SK-N-SH (cell line): ENCODE results near the gene DDT. TPM values are rescaled to one million over a fixed set of nuclear protein-coding genes. Genes with fewer than 3 reads are reported as not detected.

Experiments used
- CTCF ChIA-PET: fragments of 300-600, 350-600 bp; formaldehyde crosslinking; extraction: SDS; loops from one replicate; lab custom pipeline; 2021; lab: Yijun Ruan, JAX
- POLR2A ChIA-PET: fragments of 350-600 bp; sonication (Branson Sonifier 250); formaldehyde crosslinking; extraction: SDS; loops from one replicate; lab custom pipeline; 2020; ENCODE audit warnings: antibody characterized with exemption, inconsistent platforms; lab: Yijun Ruan, JAX
- DNase-seq: peaks from one replicate; pipeline ENCODE4 v3.0.0; 2012
- H2AFZ ChIP-seq: fragments of 200-600 bp; sonication (generic); 2 replicates; pipeline ENCODE4 v1.8.1; 2016; ENCODE audit warnings: antibody characterized with exemption, mild to moderate bottlenecking, low read depth
- H3F3A ChIP-seq: fragments of 200-600 bp; sonication (generic); replicated peaks from 2 replicates; pipeline ENCODE3; 2016; ENCODE audit warnings: antibody characterized with exemption, mild to moderate bottlenecking; ENCODE audit not compliant: insufficient read depth
- H3K27ac ChIP-seq, 2 experiments: fragments of 200-500 bp in 1 of 2; fragments of 200-600 bp in 1 of 2; sonication (Bioruptor generic) in 1 of 2; sonication (generic), shearing (Covaris generic) in 1 of 2; 2 replicates each; pipeline versions ENCODE4 v1.5.1 to v1.6.1; 2014 to 2016; ENCODE audit warnings: low read depth in 2 of 2, inconsistent platforms in 1 of 2, low read length in 1 of 2, mild to moderate bottlenecking in 1 of 2, mixed read lengths in 1 of 2
- H3K27me3 ChIP-seq: fragments of 200-600 bp; sonication (generic), shearing (Covaris generic); 2 replicates; pipeline ENCODE4 v1.6.1; 2016; ENCODE audit warnings: mixed run types; ENCODE audit not compliant: insufficient read depth
- H3K36me3 ChIP-seq, 2 experiments: fragments of 200-500 bp in 1 of 2; fragments of 200-600 bp in 1 of 2; sonication (Bioruptor generic) in 1 of 2; sonication (generic) in 1 of 2; replicated peaks in 1 of 2; 2 replicates each; pipeline versions ENCODE3 to v1.5.1; 2014 to 2016; ENCODE audit warnings: low read length in 1 of 2, mild to moderate bottlenecking in 1 of 2; ENCODE audit not compliant: insufficient read depth in 2 of 2, control insufficient read depth in 1 of 2
- H3K4me1 ChIP-seq, 2 experiments: fragments of 200-500 bp in 1 of 2; fragments of 200-600 bp in 1 of 2; sonication (Bioruptor generic) in 1 of 2; sonication (generic), shearing (Covaris generic) in 1 of 2; 2 replicates each; pipeline versions ENCODE4 v1.5.1 to v1.6.1; 2014 to 2016; ENCODE audit warnings: low read depth in 1 of 2, low read length in 1 of 2, mixed run types in 1 of 2; ENCODE audit not compliant: insufficient read depth in 2 of 2, control insufficient read depth in 1 of 2
- H3K4me2 ChIP-seq: fragments of 200-600 bp; sonication (generic), shearing (Covaris generic); 2 replicates; pipeline ENCODE4 v1.6.1; 2017; ENCODE audit warnings: mixed run types
- H3K4me3 ChIP-seq, 2 experiments: fragments of 200-500 bp in 1 of 2; fragments of 200-600 bp in 1 of 2; sonication (Bioruptor generic) in 1 of 2; sonication (generic), shearing (Covaris generic) in 1 of 2; 2 replicates each; pipeline versions ENCODE4 v1.5.1 to v1.8.1; 2014 to 2016; ENCODE audit warnings: low read depth in 2 of 2, inconsistent platforms in 1 of 2, low read length in 1 of 2, mild to moderate bottlenecking in 1 of 2, mixed read lengths in 1 of 2, moderate library complexity in 1 of 2
- H3K79me2 ChIP-seq: fragments of 200-600 bp; sonication (generic); 2 replicates; pipeline ENCODE4 v1.8.1; 2017; ENCODE audit warnings: mild to moderate bottlenecking; ENCODE audit not compliant: insufficient read depth
- H3K9ac ChIP-seq: fragments of 200-600 bp; sonication (generic); 2 replicates; pipeline ENCODE4 v1.6.1; 2017; ENCODE audit warnings: mixed run types
- H3K9me2 ChIP-seq: fragments of 200-600 bp; sonication (generic); 2 replicates; pipeline ENCODE4 v1.6.1; 2017; ENCODE audit warnings: mixed run types
- H3K9me3 ChIP-seq: fragments of 200-600 bp; sonication (generic); 2 replicates; pipeline ENCODE4 v1.6.1; 2017; ENCODE audit warnings: mixed run types, mild to moderate bottlenecking, moderate library complexity
- H4K20me1 ChIP-seq: fragments of 200-600 bp; sonication (generic); 2 replicates; pipeline ENCODE4 v1.6.1; 2017; ENCODE audit warnings: mild to moderate bottlenecking, mixed run types; ENCODE audit not compliant: insufficient read depth
- CHD2 ChIP-seq: fragments of 150-350 bp; IDR thresholded peaks from 2 replicates; pipeline ENCODE4 v1.6.1; 2018; ENCODE audit warnings: low read length; ENCODE audit not compliant: partially characterized antibody
- ELF1 ChIP-seq: IDR thresholded peaks from 2 replicates; pipeline ENCODE4 v1.4.0; 2012
- EP300 ChIP-seq, 2 experiments: IDR thresholded peaks; 2 replicates each; pipeline versions ENCODE4 v1.4.0 to v1.6.1; 2012; ENCODE audit warnings: borderline replicate concordance in 1 of 2, low read depth in 1 of 2, low read length in 1 of 2
- EZH2phosphoT487 ChIP-seq: fragments of 200-600 bp; sonication (generic); IDR thresholded peaks from 2 replicates; pipeline ENCODE4 v1.6.1; 2017; ENCODE audit warnings: low read depth, mixed run types, mild to moderate bottlenecking, antibody characterized with exemption, moderate library complexity, borderline replicate concordance
- FOSL2 ChIP-seq: IDR thresholded peaks from 2 replicates; pipeline ENCODE4 v1.4.0; 2012; ENCODE audit warnings: low read depth, mild to moderate bottlenecking, moderate library complexity, borderline replicate concordance
- FOXJ3 ChIP-seq: sonication (generic); formaldehyde crosslinking; IDR thresholded peaks from 2 replicates; pipeline ENCODE4 v1.5.1; 2020; ENCODE audit warnings: mild to moderate bottlenecking, missing genetic modification reagents
- GABPA ChIP-seq: IDR thresholded peaks from 2 replicates; pipeline ENCODE4 v1.4.0; 2012; ENCODE audit warnings: low read depth, mild to moderate bottlenecking
- MAX ChIP-seq: IDR thresholded peaks from 2 replicates; pipeline ENCODE4 v1.4.0; 2012; ENCODE audit warnings: low read depth
- MEF2A ChIP-seq: IDR thresholded peaks from 2 replicates; pipeline ENCODE4 v1.4.0; 2012; ENCODE audit warnings: low read depth, borderline replicate concordance
- MXI1 ChIP-seq: IDR thresholded peaks from 2 replicates; pipeline ENCODE4 v1.6.1; 2012; ENCODE audit warnings: mild to moderate bottlenecking, low read depth, low read length, improper control_type of control experiment
- NFIC ChIP-seq: IDR thresholded peaks from 2 replicates; pipeline ENCODE4 v1.4.0; 2012; ENCODE audit warnings: borderline replicate concordance
- NRF1 ChIP-seq: IDR thresholded peaks from 2 replicates; pipeline ENCODE4 v1.6.1; 2012; ENCODE audit warnings: low read depth, mild to moderate bottlenecking, low read length
- POLR2AphosphoS5 ChIP-seq: IDR thresholded peaks from 2 replicates; pipeline ENCODE4 v1.6.1; 2012; ENCODE audit warnings: low read depth, low read length
- RAD21 ChIP-seq: IDR thresholded peaks from 2 replicates; pipeline ENCODE4 v1.6.1; 2012; ENCODE audit warnings: mild to moderate bottlenecking, low read length
- RFX5 ChIP-seq: IDR thresholded peaks from 2 replicates; pipeline ENCODE4 v1.6.1; 2012; ENCODE audit warnings: mild to moderate bottlenecking, improper control_type of control experiment, low read length
- RXRA ChIP-seq: IDR thresholded peaks from 2 replicates; pipeline ENCODE4 v1.4.0; 2012; ENCODE audit warnings: low read depth, mild to moderate bottlenecking, borderline replicate concordance
- SIN3A ChIP-seq: IDR thresholded peaks from 2 replicates; pipeline ENCODE4 v1.6.1; 2012; ENCODE audit warnings: low read depth, mild to moderate bottlenecking, low read length, moderate library complexity, borderline replicate concordance
- TEAD4 ChIP-seq: IDR thresholded peaks from 2 replicates; pipeline ENCODE4 v1.4.0; 2012; ENCODE audit warnings: mild to moderate bottlenecking, borderline replicate concordance; ENCODE audit not compliant: insufficient read depth
- YY1 ChIP-seq: IDR thresholded peaks from 2 replicates; pipeline ENCODE4 v1.4.0; 2012; ENCODE audit warnings: low read depth, mild to moderate bottlenecking
- WGBS: methylation state at CpG from one replicate; pipeline ENCODE4 v1.1.6; 2017; ENCODE audit warnings: low lambda C conversion rate; 5-methylcytosine and 5-hydroxymethylcytosine counted together
- polyA plus RNA-seq, 3 experiments: library from polyadenylated mRNA; depleted of rRNA; stranded (reverse); fragments of >200 nt; gene quantifications; 2 replicates each; pipeline ENCODE4 v1.2.3, GENCODE V29; 2012

DDT gene
- polyA plus RNA-seq, 1 of the 3 experiments (the other 2 are of a cell fraction), result 198 TPM

DNA sequence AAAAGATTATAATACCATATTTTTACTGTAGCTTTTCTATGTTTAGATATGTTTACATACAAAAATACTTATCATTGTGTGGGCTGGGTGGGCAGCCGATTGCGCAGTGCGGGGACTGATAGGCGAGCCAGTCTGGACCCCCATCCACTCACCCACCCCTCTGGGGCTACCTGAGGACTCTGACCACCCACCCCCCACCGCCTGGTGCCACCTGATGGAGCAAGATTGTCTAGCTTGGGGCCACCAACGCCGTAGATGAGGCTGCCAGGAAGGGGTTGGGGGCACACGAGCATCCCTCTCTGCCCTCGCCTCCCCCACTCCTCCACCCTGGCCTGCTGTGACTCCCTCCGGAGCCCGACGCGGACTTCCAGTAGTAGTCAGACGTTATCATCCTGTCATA, 47.7 kb downstream of the DDT start:
- Histone ChIP-seq H3K4me2 (no peak overlapping the region), H3F3A (no peaks in the 10 kb centered on the region), H3K9me2 (no peaks in the 10 kb centered on the region), H3K79me2 (no peaks in the 10 kb centered on the region), H3K9ac (no peak overlapping the region), H3K27me3 (no peaks in the 10 kb centered on the region), H3K36me3 (peaks cover 3 to 28% of the 10 kb centered on the region in 2 experiments), H2AFZ (no peak overlapping the region), H3K9me3 (no peaks in the 10 kb centered on the region; the same call in 1 of the 2 replicates), H3K27ac (no peak overlapping the region), H3K4me1 (no peaks in the 10 kb centered on the region), H4K20me1 (no peaks in the 10 kb centered on the region)
- ChIA-PET CTCF (interaction anchor here (0.9 kb wide), 1 partner anchor 30 kb away, joined by 3 read pairs; no protein-coding TSS in a partner anchor), POLR2A (no interaction called here)
- WGBS, result 55% methylated on average over 11 of the region's 14 CpGs
- no peak for DNase-seq
- no peak for TF ChIP-seq CHD2
- TF ChIP-seq FOXJ3 (CRISPR knock-in tag), result no peak
- no peak for TF ChIP-seq YY1
- no peak for TF ChIP-seq SIN3A
- TF ChIP-seq NRF1, result no peak
- TF ChIP-seq EP300 (IDR thresholded peaks at IDR 0.05; ENCODE audit: borderline replicate concordance in 1 of 2, low read depth in 1 of 2, low read length in 1 of 2), result no peak
- TF ChIP-seq POLR2AphosphoS5, result no peak
- TF ChIP-seq TEAD4, result no peak
- TF ChIP-seq RFX5, result no peak
- no peak for TF ChIP-seq RXRA
- TF ChIP-seq, all 33 proteins: peak for 0
- H3K4me3 ChIP-seq, result no peak overlapping the region

GRCh38 chr22:23925020-23925606, 49.1 kb downstream of the DDT start:
- no peak overlapping the region for H3K4me2 ChIP-seq
- peaks cover 3 to 30% of the 10 kb centered on the region in 2 experiments for H3K36me3 ChIP-seq
- H3K9ac ChIP-seq, result no peak overlapping the region
- DNase-seq, result no peak
- no peak overlapping the region for H2AFZ ChIP-seq
- TF ChIP-seq RXRA (no peak), MXI1 (no peak), ELF1 (no peak), FOSL2 (no peak), MAX (no peak), GABPA (no peak), SIN3A (no peak), YY1 (no peak), RAD21 (no peak), NFIC (no peak), MEF2A (no peak), EZH2phosphoT487 (no peak), CHD2 (no peak)
- TF ChIP-seq, all 33 proteins: peak for 0
- Histone ChIP-seq H3K9me3 (no peaks in the 10 kb centered on the region; the same call in 1 of the 2 replicates), H3K4me3 (no peak overlapping the region), H4K20me1 (no peaks in the 10 kb centered on the region), H3K79me2 (no peaks in the 10 kb centered on the region), H3F3A (no peaks in the 10 kb centered on the region), H3K9me2 (no peaks in the 10 kb centered on the region), H3K4me1 (no peaks in the 10 kb centered on the region), H3K27me3 (no peaks in the 10 kb centered on the region), H3K27ac (no peak overlapping the region)
- ChIA-PET CTCF (interaction anchor here (1.3 kb wide), 1 partner anchor 32 kb away, joined by 3 read pairs; no protein-coding TSS in a partner anchor), POLR2A (no interaction called here)
- 75% methylated on average over 5 of the region's 6 CpGs for WGBS
